Subcutaneous abdominal adipose tissue (tissue), 5 donors: ENCODE measurements around the gene GOSR2.
"Not testable (repeated sequence)": the region's sequence is repeated elsewhere in the genome, so short reads cannot be mapped to it uniquely, and the experiment has no call there.

Experiments used
- H3K27ac ChIP-seq: one replicate; pipeline ENCODE4 v1.7.0; 2013; ENCODE audit warnings: low read depth, mild to moderate bottlenecking, inconsistent platforms, low read length, moderate library complexity
- H3K27me3 ChIP-seq, 5 donors: one replicate each; pipeline ENCODE4 v1.7.0; 2013; ENCODE audit warnings: low read length in 5 of 5, inconsistent platforms in 1 of 5; ENCODE audit not compliant: control insufficient read depth in 5 of 5, insufficient read depth in 4 of 5
- H3K36me3 ChIP-seq, 5 donors: one replicate each; pipeline ENCODE4 v1.7.0; 2013; ENCODE audit warnings: low read length in 5 of 5; ENCODE audit not compliant: control insufficient read depth in 5 of 5, insufficient read depth in 5 of 5
- H3K4me1 ChIP-seq, 5 donors: one replicate each; pipeline ENCODE4 v1.7.0; 2013; ENCODE audit warnings: low read length in 5 of 5, mild to moderate bottlenecking in 3 of 5, moderate library complexity in 1 of 5; ENCODE audit not compliant: control insufficient read depth in 5 of 5, insufficient read depth in 5 of 5
- H3K4me3 ChIP-seq, 5 donors: one replicate each; pipeline ENCODE4 v1.7.0; 2013; ENCODE audit warnings: low read length in 5 of 5, low read depth in 1 of 5
- H3K9ac ChIP-seq, 5 donors: one replicate each; pipeline ENCODE4 v1.7.0; 2013; ENCODE audit warnings: low read length in 5 of 5, mild to moderate bottlenecking in 4 of 5, moderate library complexity in 3 of 5
- H3K9me3 ChIP-seq, 5 donors: one replicate each; pipeline ENCODE4 v1.7.0; 2013; ENCODE audit warnings: low read length in 5 of 5; ENCODE audit not compliant: control insufficient read depth in 5 of 5
- donor health status: healthy.
- donor health status: healthy.
- donor health status: healthy.
- donor health status: healthy.
- donor health status: healthy.

GOSR2 gene

GRCh38 chr17:46951706-46952105, 28.7 kb downstream of the GOSR2 start:
- Histone ChIP-seq H3K27me3 (peaks cover 0 to 23% (median 17%) of the 10 kb centered on the region in 5 donors), H3K4me3 (no peak overlapping the region), H3K9ac (no peak overlapping the region), H3K27ac (no peak overlapping the region), H3K36me3 (peaks cover 0 to 16% (median 8%) of the 10 kb centered on the region in 5 donors), H3K4me1 (no peaks in the 10 kb centered on the region), H3K9me3 (no peaks in the 10 kb centered on the region)

DNA sequence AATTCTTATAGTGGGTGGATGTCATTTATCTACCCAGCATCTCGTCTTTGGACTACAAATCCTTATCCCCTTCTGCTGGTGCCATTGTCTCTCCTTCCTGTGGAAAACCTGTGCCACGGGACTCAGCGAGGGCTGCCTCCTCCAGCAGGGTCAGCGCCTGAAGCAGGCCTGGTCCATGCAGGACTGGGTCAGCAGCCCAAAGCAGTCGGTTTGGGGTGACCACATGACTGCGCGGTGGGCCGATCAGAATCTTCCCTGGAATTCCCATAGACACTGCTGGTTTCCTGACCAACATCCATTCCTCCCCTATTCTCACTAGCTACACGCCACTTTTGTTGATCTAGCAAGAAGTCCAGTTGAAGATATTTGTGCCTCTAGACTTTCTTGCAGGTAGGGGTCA, 29.2 kb downstream of the GOSR2 start:
- H3K27ac ChIP-seq: no peak overlapping the region
- H3K4me1 ChIP-seq: no peaks in the 10 kb centered on the region
- H3K9me3 ChIP-seq: no peaks in the 10 kb centered on the region
- no peak overlapping the region for H3K4me3 ChIP-seq
- peaks cover 0 to 24% (median 16%) of the 10 kb centered on the region in 5 donors for H3K27me3 ChIP-seq
- peaks cover 0 to 16% (median 8%) of the 10 kb centered on the region in 5 donors for H3K36me3 ChIP-seq
- no peak overlapping the region for H3K9ac ChIP-seq

DNA sequence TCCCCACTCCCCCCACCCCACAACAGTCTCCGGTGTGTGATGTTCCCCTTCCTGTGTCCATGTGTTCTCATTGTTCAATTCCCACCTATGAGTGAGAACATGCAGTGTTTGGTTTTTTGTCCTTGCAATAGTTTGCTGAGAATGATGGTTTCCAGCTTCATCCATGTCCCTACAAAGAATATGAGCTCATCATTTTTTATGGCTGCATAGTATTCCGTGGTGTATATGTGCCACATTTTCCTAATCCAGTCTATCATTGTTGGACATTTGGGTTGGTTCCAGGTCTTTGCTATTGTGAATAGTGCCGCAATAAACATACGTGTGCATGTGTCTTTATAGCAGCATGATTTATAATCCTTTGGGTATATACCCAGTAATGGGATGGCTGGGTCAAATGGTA, 30.2 kb downstream of the GOSR2 start:
- not testable (repeated sequence) for H3K9me3 ChIP-seq, H3K4me3 ChIP-seq, H3K4me1 ChIP-seq, H3K27ac ChIP-seq, H3K9ac ChIP-seq
- Histone ChIP-seq H3K36me3 (peaks cover 0 to 13% (median 8%) of the 10 kb centered on the region in 5 donors), H3K27me3 (peaks cover 0 to 24% (median 16%) of the 10 kb centered on the region in 5 donors)

- no peaks in the 10 kb centered on the region for H3K4me1 ChIP-seq
- H3K36me3 ChIP-seq: no peaks in the 10 kb centered on the region
- no peak overlapping the region for H3K4me3 ChIP-seq
- H3K9me3 ChIP-seq: peaks cover 0 to 7% (median 0%) of the 10 kb centered on the region in 5 donors
- no peak overlapping the region for H3K27ac ChIP-seq
- H3K27me3 ChIP-seq: peaks cover 0 to 16% (median 7%) of the 10 kb centered on the region in 5 donors
- no peak overlapping the region for H3K9ac ChIP-seq
Observed at GRCh38 chr17:46958041-46958591, 35.2 kb downstream of the GOSR2 start.

DNA sequence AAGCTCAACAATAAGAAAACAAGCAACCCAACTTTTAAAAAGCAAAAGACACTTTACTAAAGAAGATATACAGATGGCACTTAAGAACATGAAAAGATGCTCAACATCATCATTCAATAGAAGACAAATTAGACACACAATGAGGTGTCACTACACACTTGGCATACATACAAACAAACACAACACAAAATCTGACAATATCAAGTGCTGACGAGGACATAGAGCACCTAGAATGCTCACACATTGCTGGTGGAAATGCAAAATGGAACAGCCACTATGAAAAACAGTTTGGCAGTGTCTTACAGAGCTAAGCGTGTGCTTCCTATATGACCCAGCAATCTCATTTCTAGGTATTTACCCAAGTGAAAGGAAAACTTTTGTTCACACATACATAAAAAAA, 37.2 kb downstream of the GOSR2 start:
- Histone ChIP-seq H3K9ac (no peak overlapping the region), H3K36me3 (no peaks in the 10 kb centered on the region), H3K27me3 (peaks cover 2 to 16% (median 7%) of the 10 kb centered on the region in 5 donors), H3K27ac (no peak overlapping the region), H3K9me3 (peaks cover 0 to 7% (median 0%) of the 10 kb centered on the region in 5 donors), H3K4me3 (no peak overlapping the region), H3K4me1 (no peaks in the 10 kb centered on the region)

GRCh38 chr17:46962374-46962790, 39.4 kb downstream of the GOSR2 start:
- no peak overlapping the region for H3K27ac ChIP-seq
- H3K27me3 ChIP-seq: peaks cover 3 to 16% (median 5%) of the 10 kb centered on the region in 5 donors
- no peak overlapping the region for H3K4me3 ChIP-seq
- no peaks in the 10 kb centered on the region for H3K4me1 ChIP-seq
- peaks cover 0 to 7% (median 0%) of the 10 kb centered on the region in 5 donors for H3K9me3 ChIP-seq
- no peak overlapping the region for H3K9ac ChIP-seq
- no peaks in the 10 kb centered on the region for H3K36me3 ChIP-seq

DNA sequence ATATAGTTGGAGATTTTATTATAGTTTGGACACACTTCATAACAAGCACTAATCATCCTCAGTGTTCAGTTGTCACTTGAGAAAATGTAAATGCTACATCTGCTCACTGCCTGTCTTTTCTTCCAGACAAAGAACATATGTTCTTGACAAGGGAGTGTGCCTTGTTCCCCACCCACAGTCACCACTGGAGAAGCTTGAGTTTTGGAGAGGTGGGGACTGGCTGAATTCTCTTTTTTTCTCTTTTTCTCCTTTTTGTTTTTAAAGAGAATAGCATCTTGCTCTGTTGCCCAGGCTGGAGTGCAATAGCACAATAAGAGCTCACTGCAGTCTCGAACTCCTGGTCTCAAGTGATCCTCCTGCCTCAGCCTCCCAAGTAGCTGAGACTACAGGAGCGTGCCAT, 40.6 kb downstream of the GOSR2 start:
- H3K4me3 ChIP-seq: no peak overlapping the region
- H3K27ac ChIP-seq: no peak overlapping the region
- H3K4me1 ChIP-seq: no peaks in the 10 kb centered on the region
- H3K36me3 ChIP-seq: peaks cover 0 to 6% (median 3%) of the 10 kb centered on the region in 5 donors
- no peak overlapping the region for H3K9ac ChIP-seq
- peaks cover 0 to 8% (median 4%) of the 10 kb centered on the region in 5 donors for H3K27me3 ChIP-seq
- peaks cover 0 to 7% (median 0%) of the 10 kb centered on the region in 5 donors for H3K9me3 ChIP-seq

- Histone ChIP-seq H3K36me3 (peaks cover 0 to 12% (median 3%) of the 10 kb centered on the region in 5 donors), H3K4me1 (no peaks in the 10 kb centered on the region), H3K27ac (no peak overlapping the region), H3K27me3 (peaks cover 0 to 5% (median 3%) of the 10 kb centered on the region in 5 donors), H3K9ac (peak overlapping the region in 1 of 5 donors; percentile 17), H3K4me3 (no peak overlapping the region), H3K9me3 (peaks cover 0 to 6% (median 0%) of the 10 kb centered on the region in 5 donors)
Observed at GRCh38 chr17:46964315-46965265, 41.6 kb downstream of the GOSR2 start.

DNA sequence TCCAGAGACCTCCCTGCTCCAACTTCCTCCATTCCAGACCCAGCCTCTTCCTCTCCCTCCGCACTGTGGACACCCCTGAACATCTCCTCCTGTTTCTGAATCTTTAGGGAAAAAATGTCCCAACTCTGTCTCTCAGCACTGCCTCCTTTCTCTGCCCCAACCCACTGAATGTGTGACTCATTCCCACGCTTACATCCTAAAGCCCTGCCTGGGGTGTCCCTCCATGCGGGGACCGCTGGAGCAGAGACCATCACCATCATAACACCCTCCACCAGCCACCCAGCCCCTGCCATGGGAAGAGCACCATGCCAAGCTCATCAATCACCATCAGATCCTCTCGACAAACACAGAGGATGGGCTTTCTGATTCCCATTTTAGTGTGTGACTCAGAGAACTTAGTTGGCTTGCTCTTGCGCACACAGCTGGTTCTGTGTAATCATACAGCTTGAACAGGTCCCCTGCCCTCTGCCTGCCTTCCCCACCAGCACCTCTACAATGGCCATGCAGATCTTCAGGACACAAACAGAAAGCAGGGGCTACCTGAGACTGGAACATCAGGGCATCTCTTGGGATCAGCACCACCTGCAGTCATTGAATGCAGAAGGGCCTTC, 45.4 kb downstream of the GOSR2 start:
- Histone ChIP-seq H3K36me3 (peaks cover 0 to 12% (median 3%) of the 10 kb centered on the region in 5 donors), H3K4me3 (no peak overlapping the region), H3K27ac (no peak overlapping the region), H3K9ac (no peak overlapping the region), H3K27me3 (peaks cover 0 to 3% (median 0%) of the 10 kb centered on the region in 5 donors), H3K9me3 (no peaks in the 10 kb centered on the region), H3K4me1 (no peaks in the 10 kb centered on the region)
